Stimulated activated CD4-positive, alpha-beta T cell treated with anti-CD3 and anti-CD28 coated beads, Interleukin-15, amount 100 ng/mL, for 48 hours (primary cell): ENCODE measurements around the gene SIGLEC11.

Experiments
- DNase-seq, 2 donors: peaks; one replicate each; pipeline ENCODE4 v3.0.0-alpha.2; 2020; ENCODE audit warnings: low read depth in 2 of 2

Gene SIGLEC11

DNA sequence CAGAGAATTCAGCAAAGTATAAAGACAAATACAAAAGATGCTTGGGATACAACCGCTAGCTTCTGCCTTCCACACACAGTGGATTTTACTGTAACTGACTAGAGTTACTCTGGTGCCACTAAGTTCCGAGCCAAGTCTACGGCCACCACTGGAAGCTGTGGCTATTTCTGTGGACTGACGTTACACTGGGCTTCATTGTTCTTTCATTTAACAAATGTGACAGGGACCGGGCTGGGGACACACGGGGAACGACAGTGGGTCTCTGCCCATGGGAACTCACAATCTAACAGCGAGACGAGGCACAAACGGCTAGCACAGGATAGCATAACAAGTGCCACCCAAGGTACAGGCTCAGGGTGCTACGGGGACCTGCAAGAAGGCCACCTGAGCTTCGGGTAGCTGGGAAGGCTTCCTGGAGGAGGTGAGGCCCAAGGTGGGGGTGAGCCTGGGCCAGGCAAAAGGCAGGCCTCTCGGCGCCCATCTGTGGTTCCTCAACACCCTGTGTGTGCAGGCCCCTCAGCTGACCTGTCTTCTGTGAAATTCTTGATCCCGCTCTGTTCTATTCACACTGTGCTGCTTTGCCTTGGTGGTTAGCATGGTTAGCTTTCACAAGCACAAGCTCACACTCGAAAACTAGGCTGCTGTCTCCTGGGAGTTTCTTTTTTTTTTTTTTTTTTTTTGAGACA is 54.0 kb downstream of the SIGLEC11 start:
- DNase-seq: no peak

DNA sequence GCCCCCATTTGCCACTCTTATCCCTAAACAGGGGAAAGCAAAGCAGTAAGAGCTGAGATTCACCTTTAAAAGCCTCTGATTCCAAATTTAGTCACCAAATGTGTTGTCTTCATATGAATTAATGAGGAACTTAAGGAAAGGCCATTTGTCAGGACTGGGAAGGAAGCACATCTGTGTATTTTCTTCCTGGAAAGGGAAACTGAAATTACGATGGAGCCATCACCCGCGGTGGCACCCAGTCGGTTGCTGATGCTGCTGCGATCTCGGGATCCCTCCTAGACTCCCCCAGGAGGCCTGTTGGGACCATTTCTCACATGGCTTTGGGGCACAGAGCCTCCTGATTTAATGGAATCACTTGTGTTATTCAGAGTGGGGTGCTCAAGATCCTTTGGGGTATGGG is 56.8 kb downstream of the SIGLEC11 start:
- no peak for DNase-seq
